Measurements from ENCODE around the gene ITCH.

Gene ITCH

DNA sequence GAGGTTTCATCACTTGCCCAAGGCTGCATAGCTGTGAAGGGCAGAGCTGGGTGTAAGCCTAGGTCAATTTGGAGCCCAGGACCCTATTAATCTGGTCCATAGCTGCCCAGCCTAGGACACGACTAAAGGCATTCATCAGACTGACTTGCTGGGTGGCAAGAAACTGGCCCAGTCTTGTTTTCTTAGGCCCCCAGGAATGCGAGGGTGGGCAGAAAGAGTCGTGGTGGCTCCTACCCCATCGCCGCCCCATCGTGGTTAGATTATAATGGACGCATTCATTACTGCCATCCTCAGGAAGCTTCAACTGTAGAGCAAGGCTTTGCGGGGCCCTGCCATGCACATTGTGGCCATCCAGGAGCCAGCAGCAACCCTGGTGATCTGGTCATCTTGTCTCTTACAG, 169.2 kb downstream of the ITCH start:
- DNase-seq (ENCODE audit: low spot score) = no peak

- DNase-seq (ENCODE audit: low spot score) = no peak
Measured at GRCh38 chr20:34532756-34533155, 169.7 kb downstream of the ITCH start.

- no peak for DNase-seq (ENCODE audit: low spot score)
Measured at GRCh38 chr20:34534391-34535165, 171.5 kb downstream of the ITCH start.

DNA sequence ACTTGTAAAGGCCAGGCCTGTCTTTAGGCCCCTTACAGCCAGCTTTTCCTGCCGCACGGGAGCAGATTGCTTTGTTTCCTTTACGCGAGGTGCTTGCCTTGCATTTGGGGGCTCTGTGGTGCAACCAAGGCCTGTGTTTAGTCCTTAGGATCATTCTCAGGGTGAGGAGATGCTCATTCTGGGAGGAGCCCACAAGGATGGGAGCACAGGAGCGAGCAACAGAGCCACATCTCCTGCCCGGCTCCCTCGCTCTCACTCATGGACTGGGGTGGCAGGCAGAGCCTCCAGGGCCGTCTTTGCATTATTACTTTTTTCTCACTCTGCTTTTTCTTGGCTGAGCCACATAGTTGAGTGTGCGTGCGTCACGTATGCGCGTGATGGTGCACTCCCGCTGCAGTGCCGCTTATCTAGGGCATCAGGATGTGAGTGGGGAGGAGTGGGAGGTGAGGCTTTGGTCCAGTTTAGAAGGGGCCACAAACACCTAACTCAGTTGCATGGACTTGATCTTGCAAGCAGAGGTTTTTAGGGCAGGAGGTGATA, 172.3 kb downstream of the ITCH start:
- no peak for DNase-seq (ENCODE audit: low spot score)

- DNase-seq (ENCODE audit: low spot score) = no peak
Measured at GRCh38 chr20:34535857-34536256, 172.8 kb downstream of the ITCH start.

DNA sequence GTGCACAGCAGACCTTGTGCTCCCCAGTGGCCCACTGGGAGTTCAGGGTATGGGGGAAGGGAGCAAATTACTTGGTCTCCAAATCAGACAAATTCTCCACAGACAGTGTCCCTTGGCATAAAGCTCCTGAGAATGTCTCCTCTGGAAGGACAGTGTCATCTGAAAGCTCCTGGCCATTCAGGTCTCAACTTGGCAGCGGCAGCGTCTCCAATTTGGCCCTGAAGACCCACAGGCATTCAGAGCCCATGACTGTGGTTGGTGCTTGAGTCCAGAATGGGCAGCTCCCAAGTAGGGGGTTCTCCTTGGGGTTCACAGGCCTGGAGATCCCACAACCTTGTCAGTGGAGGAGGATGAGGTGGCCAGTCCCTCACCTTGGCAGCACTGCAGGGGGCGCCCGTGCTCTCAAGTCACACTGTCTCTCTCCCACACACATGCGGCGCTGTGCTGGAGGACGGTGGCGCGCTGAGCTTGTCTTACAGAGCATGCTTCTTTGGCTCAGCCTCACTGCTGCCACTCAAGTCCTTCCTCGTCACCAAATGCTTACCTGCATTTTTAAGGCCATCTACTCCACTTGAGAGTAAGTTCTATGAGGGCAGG, 173.8 kb downstream of the ITCH start:
- peak; percentile 41 for DNase-seq (ENCODE audit: low spot score)

DNA sequence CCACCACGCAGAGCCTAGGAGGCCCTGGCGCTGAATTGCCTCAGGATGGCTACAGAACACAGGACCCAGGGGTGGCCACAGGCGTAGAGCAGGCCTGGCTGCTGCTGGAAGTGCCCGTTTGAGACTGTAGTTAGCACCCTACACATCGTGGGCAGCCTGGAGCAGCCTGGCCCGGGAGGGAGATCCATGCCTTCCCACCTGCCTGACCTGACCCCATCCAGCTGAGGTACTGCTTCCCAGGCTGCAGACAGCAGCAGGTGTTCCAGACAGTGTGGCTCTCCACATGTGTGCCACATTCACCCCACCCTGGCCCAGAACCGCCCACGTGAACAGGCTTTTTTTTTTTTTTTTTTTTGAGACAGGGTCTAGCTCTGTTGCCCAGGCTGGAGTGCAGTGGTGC, 174.6 kb downstream of the ITCH start:
- no peak for DNase-seq (ENCODE audit: low spot score)

DNA sequence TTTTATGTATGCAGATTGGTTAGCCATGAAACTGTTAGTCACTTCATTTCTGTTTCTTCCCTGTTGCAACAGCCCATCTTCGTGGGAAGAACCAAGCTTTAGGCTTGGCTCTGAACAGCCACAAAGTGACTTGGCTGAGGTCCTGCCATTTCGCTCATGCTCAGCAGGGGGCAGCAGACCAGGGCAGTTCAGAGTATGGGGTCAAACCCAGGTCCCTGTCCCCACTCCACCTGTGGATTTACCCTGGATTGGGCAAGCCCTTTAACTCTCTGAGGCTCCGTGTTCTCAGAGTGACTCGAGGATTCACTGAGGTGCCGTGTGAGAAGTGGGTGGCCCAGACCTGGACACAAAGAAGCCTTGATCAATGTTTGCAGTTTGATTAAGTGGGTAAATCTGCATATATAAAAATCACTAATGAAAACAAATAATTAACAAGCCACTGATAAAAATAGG, 175.6 kb downstream of the ITCH start:
- peak; percentile 59 for DNase-seq (ENCODE audit: low spot score)

GRCh38 chr20:34539756-34540155, 176.7 kb downstream of the ITCH start:
- DNase-seq (ENCODE audit: low spot score) = no peak

DNA sequence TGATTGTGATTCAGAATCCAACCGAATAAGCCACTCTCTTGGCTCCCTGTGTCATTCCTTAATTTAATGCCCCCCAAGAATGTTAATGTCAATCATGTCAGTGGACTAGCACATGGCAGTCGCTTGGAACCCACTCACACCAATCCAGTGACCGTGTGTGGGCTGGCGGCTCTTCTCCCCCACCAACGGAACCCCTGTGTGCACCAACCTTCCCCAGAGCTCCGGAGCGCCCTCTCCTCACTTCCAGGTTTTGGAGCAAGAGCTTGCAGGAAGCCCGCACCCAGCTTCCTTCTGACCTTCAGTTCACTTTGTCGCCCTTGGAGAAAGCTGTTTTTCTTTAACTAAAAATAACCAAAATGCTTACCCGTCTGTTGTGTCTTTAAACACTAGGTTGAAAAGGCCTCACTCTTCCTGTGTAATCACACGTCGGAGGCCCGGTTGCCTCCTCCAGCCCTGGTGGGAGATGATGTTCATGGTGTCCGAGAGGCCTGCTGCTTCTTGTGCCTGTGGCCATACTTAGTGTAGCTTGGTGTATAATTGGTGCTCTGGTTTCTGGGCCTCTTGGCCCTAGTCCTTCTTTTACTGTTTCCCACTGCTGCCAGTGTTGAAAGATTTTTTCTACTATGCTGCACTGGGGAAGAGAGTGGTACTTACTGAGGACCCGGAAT, 177.7 kb downstream of the ITCH start:
- DNase-seq (ENCODE audit: low spot score) = no peak

- DNase-seq (ENCODE audit: low spot score) = peak; percentile 50
Measured at GRCh38 chr20:34541264-34541901, 178.3 kb downstream of the ITCH start.

DNA sequence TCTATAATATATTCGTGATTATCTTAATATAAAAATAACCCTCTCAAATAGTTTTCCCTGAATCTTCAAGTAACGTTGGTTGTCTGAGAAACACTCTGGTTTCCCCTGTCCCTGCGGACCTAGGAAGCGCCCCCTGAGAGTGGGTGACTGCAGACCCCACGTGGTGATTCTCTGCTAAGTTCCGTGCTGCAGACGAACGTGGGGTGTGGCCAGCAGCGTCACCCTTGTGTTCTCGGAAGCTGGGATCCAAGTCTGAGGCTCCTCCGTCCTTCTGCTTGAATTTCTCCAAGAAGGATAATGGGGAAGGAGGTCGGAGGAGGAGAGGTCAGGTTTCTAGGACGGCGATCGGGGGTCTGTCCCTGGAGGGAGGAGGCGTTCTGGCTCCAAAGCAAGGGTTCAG, 178.8 kb downstream of the ITCH start:
- no peak for DNase-seq (ENCODE audit: low spot score)

DNA sequence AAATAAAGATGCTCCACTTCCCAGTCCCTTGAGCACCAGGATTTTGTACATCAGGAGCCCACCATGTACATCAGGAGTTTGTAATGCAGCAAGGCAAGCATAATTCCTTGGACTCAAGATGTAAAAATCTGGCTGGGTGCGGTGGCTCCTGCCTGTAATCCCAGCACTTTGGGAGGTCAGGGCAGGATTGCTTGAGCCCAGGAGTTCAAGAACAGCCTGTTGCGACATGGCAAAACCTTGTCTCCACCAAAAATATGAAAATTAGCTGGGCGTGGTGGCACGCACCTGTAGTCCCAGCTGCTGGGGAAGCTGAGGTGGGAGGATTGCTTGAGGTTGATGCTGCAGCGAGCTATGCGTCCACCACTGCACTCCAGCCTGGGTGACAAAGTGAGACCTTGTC, 179.4 kb downstream of the ITCH start:
- DNase-seq (ENCODE audit: low spot score) = no peak

GRCh38 chr20:34543463-34544056, 180.5 kb downstream of the ITCH start:
- DNase-seq (ENCODE audit: low spot score) = no peak

DNA sequence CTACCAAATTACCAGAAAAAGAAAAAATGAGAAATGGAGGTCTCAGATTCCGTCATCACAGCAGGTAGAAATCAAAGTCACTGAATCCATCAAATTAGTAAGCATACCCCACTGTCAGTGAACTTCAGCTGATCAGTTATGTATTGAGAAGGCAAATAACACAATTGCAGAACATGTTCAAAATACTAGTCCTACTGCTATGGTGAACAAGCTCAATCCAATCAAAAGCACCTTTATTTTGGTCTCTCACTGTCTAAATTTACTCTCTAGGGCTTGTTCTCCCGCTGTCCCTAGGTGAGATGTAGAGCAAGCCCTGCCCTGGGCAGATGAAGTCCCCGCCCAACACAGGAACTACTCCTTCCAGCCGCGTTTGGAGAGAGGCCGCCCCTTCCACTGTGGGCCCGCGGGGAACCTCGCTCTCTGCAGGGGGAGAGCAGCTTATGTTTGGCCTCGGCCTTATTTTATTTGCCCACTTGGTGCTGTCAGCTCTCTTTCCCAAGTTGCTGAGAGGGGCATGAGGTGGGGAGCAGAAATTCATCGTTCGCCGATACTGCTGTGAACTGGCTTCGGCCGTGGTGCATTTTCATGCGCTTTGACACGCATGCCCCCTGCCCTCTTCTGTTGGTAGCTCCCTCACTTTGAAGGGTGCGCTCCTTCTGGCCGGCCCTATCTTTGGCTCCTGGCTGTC, 181.2 kb downstream of the ITCH start:
- peak; percentile 22 for DNase-seq (ENCODE audit: low spot score)

GRCh38 chr20:34546751-34547181, 183.7 kb downstream of the ITCH start:
- no peak for DNase-seq (ENCODE audit: low spot score)

GRCh38 chr20:34547844-34548613, 185.0 kb downstream of the ITCH start:
- no peak for DNase-seq (ENCODE audit: low spot score)

- DNase-seq (ENCODE audit: low spot score) = no peak
Measured at GRCh38 chr20:34549291-34549928, 186.3 kb downstream of the ITCH start.

- DNase-seq (ENCODE audit: low spot score) = no peak
Measured at GRCh38 chr20:34549929-34550305, 186.8 kb downstream of the ITCH start.

DNA sequence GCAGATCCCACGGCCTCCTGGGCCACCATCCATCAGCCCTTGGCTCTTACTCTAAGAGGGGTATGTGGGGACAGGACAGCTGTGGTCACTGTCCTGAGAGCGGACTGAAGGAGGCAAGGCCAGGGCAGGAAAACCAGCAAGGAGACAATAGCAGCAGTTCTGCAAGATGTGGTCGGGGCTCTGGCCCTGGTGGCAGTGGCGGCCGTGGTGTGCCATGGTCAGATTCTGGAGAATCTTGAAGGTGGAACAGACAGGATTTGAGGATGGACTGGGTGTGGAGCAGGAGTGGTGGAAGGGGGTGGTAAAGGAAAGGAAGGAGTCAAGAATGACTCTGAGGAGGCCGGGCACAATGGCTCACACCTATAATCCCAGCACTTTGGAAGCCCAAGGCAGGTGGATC, 189.5 kb downstream of the ITCH start:
- DNase-seq (ENCODE audit: low spot score) = no peak

Data from CD4-positive, alpha-beta T cell treated with Interleukin-2 at 100 ng/mL for 4 hours (primary cell).